ENCODE measurements around the gene EFNB1.
"Not testable (repeated sequence)": the region's sequence is repeated elsewhere in the genome, so short reads cannot be mapped to it uniquely, and the experiment has no call there.

EFNB1 gene

GRCh38 chrX:68828740-68829581 lies at the start of gene EFNB1:
EFNB1 (plus strand) TSS chrX:68829021; CDS start chrX:68829777, 756 bp downstream.
- DNase-seq: peak; percentile 95

- DNase-seq: not testable (repeated sequence)
These were observed 47.5 kb upstream of the EFNB1 start for GRCh38 chrX:68781295-68781694.

- DNase-seq: no peak
These were observed 44.0 kb upstream of the EFNB1 start for GRCh38 chrX:68784816-68785215.

GRCh38 chrX:68786581-68786980 lies 42.2 kb upstream of the EFNB1 start:
- DNase-seq: not testable (repeated sequence)

- DNase-seq: no peak
These were observed 38.9 kb upstream of the EFNB1 start for GRCh38 chrX:68789966-68790365.

- no peak for DNase-seq
These were observed 36.7 kb upstream of the EFNB1 start for GRCh38 chrX:68792083-68792482.

GRCh38 chrX:68794461-68794860 lies 34.4 kb upstream of the EFNB1 start:
- no peak for DNase-seq

GRCh38 chrX:68795741-68796140 lies 33.1 kb upstream of the EFNB1 start:
- no peak for DNase-seq

- not testable (repeated sequence) for DNase-seq
These were observed 30.4 kb upstream of the EFNB1 start for GRCh38 chrX:68798400-68798799.

GRCh38 chrX:68801737-68802290 lies 27.0 kb upstream of the EFNB1 start:
- no peak for DNase-seq

GRCh38 chrX:68807818-68808217 lies 21.0 kb upstream of the EFNB1 start:
- no peak for DNase-seq

- no peak for DNase-seq
These were observed 20.0 kb upstream of the EFNB1 start for GRCh38 chrX:68808686-68809357.

GRCh38 chrX:68820476-68821110 lies 8.2 kb upstream of the EFNB1 start:
- DNase-seq: no peak

GRCh38 chrX:68821616-68822015 lies 7.2 kb upstream of the EFNB1 start:
- DNase-seq: no peak

GRCh38 chrX:68822641-68823410 lies 6.0 kb upstream of the EFNB1 start:
- DNase-seq: peak; percentile 54

- no peak for DNase-seq
These were observed 5.2 kb upstream of the EFNB1 start for GRCh38 chrX:68823413-68824151.

- DNase-seq: no peak
These were observed 4.7 kb upstream of the EFNB1 start for GRCh38 chrX:68824152-68824433.

- DNase-seq: no peak
These were observed 4.2 kb upstream of the EFNB1 start for GRCh38 chrX:68824565-68825125.

GRCh38 chrX:68826113-68826980 lies 2.5 kb upstream of the EFNB1 start:
- DNase-seq: peak; percentile 42

- DNase-seq: no peak
These were observed 1.6 kb upstream of the EFNB1 start for GRCh38 chrX:68827256-68827655.

All from fibroblast of skin of right quadriceps (primary cell).